ENCODE measurements around the gene EFCAB9. TPM values are rescaled to one million over a fixed set of nuclear protein-coding genes. Genes with fewer than 3 reads are reported as not detected.

The EFCAB9 gene
- total and polyA plus RNA-seq, 2 of the 8 experiments (the other 6 are each of a cell fraction or from before 2014, with no cell fraction given): not detected

GRCh38 chr5:172147857-172148256, 46.1 kb upstream of the EFCAB9 start:
- Histone ChIP-seq H3K36me3 (ENCODE audit: control insufficient read depth in 2 of 4, insufficient read depth in 4 of 4, low read length in 3 of 4) (no peaks in the 10 kb centered on the region), H2BK20ac (ENCODE audit: low read length) (no peak overlapping the region), H4K8ac (ENCODE audit: extremely low read depth, insufficient read depth, low read length) (no peak overlapping the region; the same call in 1 of the 2 replicates), H3K27me3 (replicated peaks in 1 of 4; ENCODE audit: control insufficient read depth in 3 of 4, extremely low read depth in 1 of 4, insufficient read depth in 3 of 4, low read length in 3 of 4) (no peaks in the 10 kb centered on the region), H3K4me2 (ENCODE audit: insufficient read depth in 1 of 2, low read depth in 2 of 2, low read length in 2 of 2) (no peak overlapping the region), H3K79me2 (ENCODE audit: control insufficient read depth in 1 of 2, insufficient read depth in 2 of 2, low read length in 2 of 2) (no peaks in the 10 kb centered on the region), H2AFZ (ENCODE audit: low read length) (no peak overlapping the region), H3K23ac (ENCODE audit: insufficient read length) (no peak overlapping the region), H3K4me1 (replicated peaks in 1 of 4; ENCODE audit: control insufficient read depth in 3 of 4, insufficient read depth in 4 of 4, low read length in 3 of 4) (peaks cover 0 to 8% (median 3%) of the 10 kb centered on the region in 4 experiments; a peak in 5 of 7 replicates), H3K4ac (replicated peaks; ENCODE audit: insufficient read length, low read depth, low read length) (no peak overlapping the region), H3K4me3 (ENCODE audit: extremely low read depth in 1 of 4, insufficient read depth in 2 of 4, low read depth in 3 of 4, low read length in 4 of 4) (no peak overlapping the region), H3K9me3 (ENCODE audit: insufficient read depth in 2 of 2, low read depth in 1 of 2, low read length in 1 of 2) (no peaks in the 10 kb centered on the region), H3K9ac (replicated peaks in 1 of 4; ENCODE audit: extremely low read depth in 1 of 4, low read depth in 3 of 4, low read length in 3 of 4) (no peak overlapping the region), H2AK5ac (ENCODE audit: low read depth, low read length) (no peak overlapping the region), H4K20me1 (replicated peaks in 1 of 2; ENCODE audit: control insufficient read depth in 1 of 2, insufficient read depth in 2 of 2, low read length in 2 of 2) (peaks cover 2 to 3% of the 10 kb centered on the region in 2 experiments), H2BK120ac (replicated peaks; ENCODE audit: low read depth, low read length) (no peak overlapping the region), H3K14ac (ENCODE audit: insufficient read length) (no peak overlapping the region), H2BK15ac (ENCODE audit: low read length) (no peak overlapping the region), H2BK12ac (ENCODE audit: low read depth, low read length) (0 out of 2 replicates have a peak overlapping the region, but pooled peaks have one; percentile 12), H3K56ac (replicated peaks; ENCODE audit: insufficient read length, low read depth, low read length) (no peak overlapping the region), H3K23me2 (ENCODE audit: low read depth, low read length) (no peaks in the 10 kb centered on the region), H3K79me1 (ENCODE audit: low read depth, low read length) (no peaks in the 10 kb centered on the region; the same call in 1 of the 2 replicates), H3K18ac (ENCODE audit: extremely low read depth, low read length) (no peak overlapping the region), H4K91ac (replicated peaks; ENCODE audit: insufficient read length, low read length) (no peak overlapping the region), H4K5ac (ENCODE audit: insufficient read length, low read depth, low read length) (no peak overlapping the region), H3K27ac (ENCODE audit: low read depth, low read length) (no peak overlapping the region), H2BK5ac (ENCODE audit: low read depth, low read length) (no peak overlapping the region)
- POLR2A ChIA-PET (ENCODE audit: partially characterized antibody): no interaction called here
- TF ChIP-seq TCF12 (IDR thresholded peaks at IDR 0.05; ENCODE audit: low read depth, low read length): no peak
- no peak for TF ChIP-seq KDM1A (IDR thresholded peaks at IDR 0.05; ENCODE audit: borderline replicate concordance, low read length)
- no peak for TF ChIP-seq CREB1 (IDR thresholded peaks at IDR 0.05)
- no peak for TF ChIP-seq TAF7 (optimal IDR thresholded peaks at IDR 0.05; ENCODE audit: borderline replicate concordance, low read depth, low read length)
- no peak for TF ChIP-seq SP4 (IDR thresholded peaks at IDR 0.05; ENCODE audit: low read length)
- no peak for TF ChIP-seq CTBP2 (IDR thresholded peaks at IDR 0.05; ENCODE audit: borderline replicate concordance, insufficient read depth, insufficient read length, low read length)
- TF ChIP-seq EP300 (IDR thresholded peaks at IDR 0.05; ENCODE audit: borderline replicate concordance in 1 of 2, low read depth in 2 of 2, low read length in 2 of 2): no peak
- no peak for TF ChIP-seq SUZ12 (IDR thresholded peaks at IDR 0.05; ENCODE audit: low read length)
- no peak for TF ChIP-seq ATF2 (IDR thresholded peaks at IDR 0.05; ENCODE audit: low read length)
- FAIRE-seq: no peak
- CTCF ChIA-PET (ENCODE audit: partially characterized antibody): no interaction called here
- DNase-seq (ENCODE audit: low read depth in 1 of 2, low spot score in 2 of 2): no peak
- 91% methylated on average over 10 of the region's 10 CpGs; no CpG with 5 or more reads in 1 of the 2 experiments for WGBS, 2 experiments (ENCODE audit: extremely low coverage in 1 of 2, insufficient coverage in 1 of 2, insufficient read length in 1 of 2, insufficient replicate concordance in 2 of 2, low coverage in 1 of 2, low lambda C conversion rate in 2 of 2, missing lambda C conversion rate in 1 of 2)

All from H1 (cell line).